Head of caudate nucleus (tissue), 42 donors: ENCODE results near the gene GLS.
"Not testable (repeated sequence)": the region's sequence is repeated elsewhere in the genome, so short reads cannot be mapped to it uniquely, and the experiment has no call there.

Experiments
- DNase-seq, 42 donors: peaks; one replicate each; pipeline versions ENCODE4 v3.0.0 to v3.0.0-alpha.2; 2020 to 2021; ENCODE audit warnings: mixed read lengths in 7 of 42
- intact Hi-C: fragments of 100-400 bp; cut with DNase I; formaldehyde crosslinking; loops from one replicate; pipeline ENCODE4 v1.15.0; 2022

Gene GLS

DNA sequence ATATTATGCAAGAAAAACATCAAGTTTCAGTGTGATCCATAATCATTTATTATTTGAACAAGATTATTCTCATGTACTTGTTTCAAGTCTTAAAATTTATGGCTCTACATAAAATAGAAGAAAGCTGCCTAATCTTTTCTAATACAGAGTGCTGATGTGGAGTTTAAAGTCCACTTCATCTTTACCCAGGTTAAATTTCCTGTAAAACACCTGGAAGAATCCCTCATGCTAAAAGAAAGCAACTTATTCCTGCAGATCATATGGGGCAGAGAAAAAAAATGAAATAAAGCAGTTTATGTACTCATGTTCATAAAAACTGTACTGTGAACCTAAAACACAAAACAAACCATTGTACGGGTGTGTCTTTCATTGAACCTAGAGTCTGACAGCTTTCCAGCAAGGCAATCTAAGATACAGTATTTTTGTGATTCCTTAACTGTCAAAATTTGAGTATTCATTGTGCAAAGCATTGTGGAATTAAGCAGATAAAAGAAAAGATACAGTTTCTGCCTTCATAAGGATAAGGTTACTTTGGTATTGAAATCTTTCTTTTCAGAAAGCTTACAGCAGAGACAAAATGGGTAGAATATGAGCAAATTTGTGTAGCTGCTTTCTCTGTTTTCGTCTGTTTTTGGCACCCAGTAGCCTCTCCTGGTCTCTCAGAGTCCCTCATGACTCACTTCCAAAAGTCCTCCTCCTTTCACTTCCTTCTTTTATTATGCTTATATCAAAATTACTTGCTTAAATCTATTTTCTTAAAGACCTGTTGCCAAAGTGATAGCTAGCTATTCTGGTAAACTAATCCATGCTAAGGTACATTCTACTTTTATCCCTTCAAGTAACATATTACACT, 26.9 kb upstream of the GLS start:
- intact Hi-C loops = no loop called here
- DNase-seq = no peak

DNA sequence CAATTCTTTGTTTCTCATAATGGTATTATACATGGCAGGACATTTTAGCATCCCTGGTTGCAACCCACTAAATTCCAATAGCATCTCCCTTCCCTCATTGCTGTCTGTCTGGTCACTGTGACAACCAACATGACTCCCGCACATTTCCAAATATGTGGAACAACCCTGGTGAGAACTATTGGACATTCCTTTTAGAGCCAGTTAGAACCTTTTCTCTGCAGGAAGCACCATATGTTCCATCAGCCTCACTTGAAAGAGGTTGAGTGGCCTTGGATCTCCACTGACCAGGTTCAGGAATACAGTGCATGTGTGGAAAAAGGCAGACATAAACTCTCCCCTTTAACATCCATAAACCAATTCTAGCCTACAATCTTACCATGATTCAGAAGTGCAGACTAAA, 25.9 kb upstream of the GLS start:
- intact Hi-C loops = no loop called here
- DNase-seq = no peak

DNA sequence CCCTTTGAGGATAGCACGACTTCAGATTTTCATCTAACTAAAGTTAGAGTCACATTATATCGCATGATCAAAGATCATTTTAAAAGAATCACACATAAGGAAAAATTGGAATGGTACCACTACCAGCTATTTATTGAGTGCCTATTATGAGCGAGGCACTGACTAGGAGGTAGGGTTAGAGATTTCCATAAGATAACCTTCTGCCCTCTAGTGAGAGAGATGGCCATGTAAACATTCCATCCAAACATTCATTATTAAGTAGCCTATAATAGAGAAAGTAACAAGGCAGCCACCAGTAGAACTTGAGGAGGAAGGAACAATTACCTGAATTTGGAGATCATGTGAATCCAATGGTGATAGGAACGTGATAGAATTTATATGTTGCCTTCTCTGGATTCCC, 25.4 kb upstream of the GLS start:
- intact Hi-C loops = no loop called here

DNA sequence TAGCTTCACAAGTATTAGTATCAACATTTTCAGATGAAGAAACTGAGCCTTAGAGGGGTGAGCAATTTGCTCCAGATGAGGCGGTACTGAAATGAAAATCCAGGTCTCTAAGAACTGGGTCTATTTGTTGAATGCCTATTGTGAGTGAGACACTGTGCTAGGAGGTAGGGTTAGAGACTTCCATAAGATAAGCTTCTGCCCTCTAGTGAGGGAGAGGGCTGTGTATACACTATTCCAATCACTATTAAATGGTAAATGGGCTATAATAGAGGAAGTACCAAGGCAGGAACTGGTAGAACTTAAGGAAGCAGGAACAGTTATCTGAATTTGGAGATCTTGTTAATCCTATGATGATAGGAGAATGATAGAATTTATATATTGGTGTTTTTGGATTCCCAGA, 23.6 kb upstream of the GLS start:
- intact Hi-C loops = no loop called here

More for the DNA sequence above, 25.4 kb upstream of the GLS start:
- no peak for DNase-seq

DNA sequence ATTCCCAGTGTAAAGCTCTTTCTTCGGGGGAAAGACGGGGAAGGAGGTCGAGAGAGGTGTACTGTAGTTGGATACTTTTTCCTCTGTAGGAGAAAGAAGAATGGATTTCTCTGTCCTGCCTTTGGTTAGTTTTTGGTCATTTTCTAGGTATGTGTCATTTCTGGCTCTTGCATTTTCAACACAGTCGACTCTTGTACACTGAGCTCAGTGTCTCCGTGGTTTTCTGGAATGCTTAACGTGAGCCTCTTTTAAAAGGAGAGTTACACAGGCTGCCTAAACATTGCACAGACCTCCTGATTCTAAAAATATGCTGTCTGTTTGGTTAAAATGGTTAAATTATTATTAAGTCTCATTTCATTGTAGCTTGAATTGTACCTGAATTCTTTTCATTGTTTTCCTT, 21.8 kb upstream of the GLS start:
- DNase-seq = no peak
- intact Hi-C loops = no loop called here

More for the DNA sequence above, 23.6 kb upstream of the GLS start:
- no peak for DNase-seq

DNA sequence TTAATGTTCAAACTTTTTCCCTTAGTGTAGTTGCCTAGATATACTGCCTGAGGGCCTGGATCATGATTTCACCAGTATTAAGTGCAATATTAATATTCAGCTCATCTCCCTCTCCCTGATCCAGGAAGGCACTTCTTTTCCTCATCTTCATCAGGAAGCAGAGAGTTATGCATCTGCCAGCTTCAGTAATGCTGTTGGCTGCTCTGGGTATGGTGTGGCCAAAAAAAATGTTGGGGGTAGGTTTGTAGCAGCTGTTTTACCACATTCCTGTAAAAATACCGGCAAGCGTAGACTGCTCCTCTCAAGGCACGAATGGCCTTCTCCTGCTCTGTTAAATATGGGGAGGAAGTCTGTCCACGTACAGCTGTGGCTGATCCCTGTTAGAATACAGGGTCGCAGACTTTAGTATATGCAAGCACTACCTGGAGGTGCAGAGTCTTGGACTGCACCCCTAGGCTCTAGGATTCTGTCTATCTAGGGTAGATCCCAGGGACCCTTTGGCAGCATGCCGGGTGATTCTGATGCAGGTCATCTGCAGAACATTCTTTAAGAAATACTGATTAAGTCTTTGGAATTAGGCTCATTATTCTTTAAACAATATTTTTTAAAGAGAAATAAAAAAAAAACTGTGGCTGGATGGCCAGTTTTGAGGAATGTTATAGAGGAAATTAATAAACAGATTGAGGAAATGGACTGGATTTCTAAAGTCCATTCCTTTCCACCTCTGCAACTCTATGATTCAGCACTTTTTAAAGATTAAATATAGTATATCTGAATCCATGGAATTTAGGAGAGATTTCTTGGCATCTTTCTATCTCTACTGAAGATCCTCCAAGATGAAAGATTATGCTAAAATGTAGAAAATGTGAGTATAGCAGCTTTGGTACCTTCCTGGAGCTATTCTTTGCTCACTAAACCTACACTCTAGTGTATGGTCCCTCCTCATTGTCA, 21.0 kb upstream of the GLS start:
- DNase-seq = no peak
- intact Hi-C loops = no loop called here

DNA sequence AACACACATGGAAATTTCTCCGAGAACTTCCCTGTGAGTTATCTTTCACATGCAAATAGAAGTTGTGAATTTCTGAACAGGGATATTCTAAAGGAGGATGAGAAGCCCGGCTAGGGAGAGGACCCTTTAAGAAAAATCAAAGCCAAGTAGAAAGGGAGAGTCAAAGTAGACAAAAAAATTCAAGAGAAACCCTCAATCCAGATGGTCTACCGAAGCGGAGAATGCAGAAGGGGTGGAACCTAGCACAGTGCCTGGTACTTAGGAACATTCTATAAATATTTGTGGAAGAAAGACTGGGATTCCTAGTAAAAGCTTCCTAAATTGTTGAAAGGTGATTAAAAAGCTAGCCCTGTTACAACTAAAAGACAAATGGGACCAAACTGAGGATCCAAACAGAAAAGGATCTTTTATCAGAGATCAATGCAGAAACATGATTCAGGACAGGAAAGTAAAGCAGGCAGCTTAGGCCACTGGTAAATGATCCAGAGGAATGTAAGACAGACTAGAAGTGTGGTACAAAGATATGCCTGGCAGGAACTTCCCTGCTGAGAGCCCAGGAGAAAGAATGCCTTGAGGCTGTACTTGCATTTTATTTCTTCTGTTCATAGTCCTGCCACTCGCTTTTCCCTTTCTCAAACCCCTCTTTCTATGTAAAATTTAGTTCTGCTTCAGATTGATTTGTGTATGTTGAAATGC, 19.5 kb upstream of the GLS start:
- no peak for DNase-seq
- intact Hi-C loops = no loop called here

DNA sequence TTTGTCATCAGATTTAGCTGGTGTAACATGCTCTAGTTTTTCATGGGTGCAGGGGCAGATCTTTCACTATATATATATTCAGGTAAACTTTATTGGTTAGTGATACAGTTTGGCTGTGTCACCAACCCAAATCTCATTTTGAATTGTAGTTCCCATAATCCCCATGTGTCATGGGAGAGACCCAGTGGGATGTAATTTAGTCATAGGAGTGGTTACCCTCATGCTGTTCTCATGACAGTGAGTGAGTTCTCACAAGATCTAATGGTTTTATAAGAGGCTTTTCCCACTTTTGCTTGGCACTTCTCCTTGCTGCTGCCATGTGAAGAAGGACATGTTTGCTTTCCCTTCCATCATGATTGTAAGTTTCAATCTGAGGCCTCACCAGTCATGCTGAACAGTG, 18.5 kb upstream of the GLS start:
- DNase-seq, intact Hi-C loops: not testable (repeated sequence)

DNA sequence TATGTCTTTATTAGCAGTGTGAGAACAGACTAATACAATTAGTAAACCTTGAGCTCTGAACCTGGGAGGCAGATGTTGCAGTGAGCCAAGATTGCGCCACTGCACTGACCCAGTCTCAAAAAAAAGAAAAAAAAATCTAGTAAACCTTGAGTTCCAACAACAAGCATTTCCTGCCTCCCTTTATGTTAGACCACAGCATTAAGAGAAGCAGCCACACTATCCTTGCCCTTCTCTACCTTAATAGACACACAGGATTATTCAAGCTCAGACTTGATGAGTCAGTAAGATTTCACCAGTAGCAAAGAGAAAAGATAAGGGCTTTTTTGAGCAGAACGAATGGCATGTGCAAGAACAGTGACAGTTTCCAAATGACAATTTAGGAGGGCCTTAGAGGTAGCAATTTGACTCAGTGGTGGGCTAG, 18.0 kb upstream of the GLS start:
- no peak for DNase-seq
- intact Hi-C loops = no loop called here

DNA sequence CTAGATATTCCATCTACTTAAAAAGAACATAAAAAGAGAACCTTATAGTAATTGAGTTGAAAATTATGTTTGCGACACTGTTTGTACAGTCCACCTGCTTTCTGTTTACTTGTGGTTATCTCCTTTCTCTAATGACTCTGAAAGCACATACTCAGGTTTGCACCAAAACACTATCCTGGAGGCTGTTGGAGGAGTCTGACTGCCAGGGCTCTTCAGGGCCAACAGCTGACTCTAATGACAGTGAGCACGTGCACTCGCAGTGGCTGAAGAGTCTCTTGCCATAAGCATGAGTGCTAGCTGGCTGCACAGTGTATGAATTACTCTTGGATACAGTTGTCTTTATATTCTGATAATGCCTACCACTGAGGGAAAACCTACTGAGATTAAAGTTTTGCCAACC, 16.7 kb upstream of the GLS start:
- peak in 1 of 42 donors; percentile 12 for DNase-seq
- intact Hi-C loops = no loop called here

DNA sequence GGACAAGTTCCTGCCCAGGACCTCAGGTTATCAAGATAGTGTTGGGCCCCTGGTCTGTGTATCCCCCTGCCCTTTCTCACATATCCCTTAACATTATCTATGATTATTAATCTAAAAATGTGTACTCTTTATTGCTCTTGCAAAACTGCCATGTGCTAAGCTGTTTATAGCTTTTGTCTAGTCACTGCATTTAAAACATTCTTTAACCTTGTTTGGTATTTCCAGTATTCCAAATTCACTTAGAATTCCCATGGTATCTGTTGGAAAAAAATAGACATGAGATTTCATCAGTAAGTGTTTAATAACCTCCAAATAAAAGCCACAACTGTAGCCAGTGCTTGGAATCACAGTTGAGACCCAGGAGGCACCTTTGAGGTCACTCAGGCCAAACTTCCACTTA, 16.2 kb upstream of the GLS start:
- DNase-seq = no peak
- intact Hi-C loops = no loop called here

DNA sequence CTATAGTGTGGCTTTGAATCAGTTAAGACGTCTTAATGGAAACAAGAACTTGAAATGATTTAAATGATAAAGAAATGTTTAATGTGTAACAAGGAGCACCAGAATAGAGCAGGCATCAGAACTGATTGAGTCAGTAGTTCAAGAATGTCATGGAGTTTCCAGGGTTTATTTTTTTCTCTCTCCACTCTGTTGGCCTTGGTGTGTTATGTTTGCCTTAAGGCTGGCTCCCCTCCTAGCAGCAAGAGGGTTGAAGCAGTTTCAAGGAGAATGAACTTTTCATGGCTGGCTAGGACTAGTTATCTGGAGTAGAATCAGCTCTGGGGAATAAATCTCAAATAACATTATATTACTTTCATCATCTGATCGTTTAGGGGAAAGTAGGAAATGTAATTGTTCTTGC, 13.4 kb upstream of the GLS start:
- DNase-seq = no peak
- intact Hi-C loops = no loop called here

DNA sequence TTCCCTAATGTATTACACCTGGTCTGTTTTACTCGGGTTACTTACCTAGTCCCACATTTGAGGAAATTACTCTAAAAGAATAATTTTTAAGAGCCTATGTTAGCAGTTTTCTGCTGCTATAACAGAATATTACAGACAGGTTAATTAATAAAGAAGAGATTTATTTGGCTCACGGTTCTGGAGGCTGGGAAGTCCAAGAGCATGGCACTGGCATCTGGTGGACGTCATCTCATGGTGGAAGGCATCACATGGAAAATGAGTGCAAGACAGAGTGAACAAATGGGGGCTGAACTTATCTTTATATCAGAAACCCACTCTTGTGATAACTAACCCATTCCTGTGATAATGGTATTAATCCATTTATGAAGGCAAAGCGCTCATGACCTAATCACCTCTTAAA, 12.8 kb upstream of the GLS start:
- intact Hi-C loops = no loop called here
- no peak for DNase-seq

DNA sequence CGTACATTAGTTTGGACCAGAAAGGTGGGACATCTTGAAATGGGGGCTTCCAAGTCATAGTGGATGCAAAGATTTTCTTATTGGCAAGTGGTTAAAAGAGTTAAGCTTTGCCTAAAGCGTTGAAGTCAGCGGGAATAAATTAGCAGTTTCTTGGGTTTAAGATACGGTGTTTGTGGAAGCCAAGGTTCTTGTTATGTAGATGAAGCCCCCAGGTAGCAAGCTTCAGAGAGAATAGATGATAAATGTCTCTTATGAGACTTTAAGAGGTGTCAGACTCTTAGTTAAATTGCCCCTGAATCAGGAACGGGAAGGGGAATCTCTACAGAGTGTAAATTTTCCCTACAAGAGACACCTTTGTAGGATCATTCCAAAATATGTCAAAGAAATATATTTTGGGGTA, 10.9 kb upstream of the GLS start:
- DNase-seq = no peak
- intact Hi-C loops = no loop called here

DNA sequence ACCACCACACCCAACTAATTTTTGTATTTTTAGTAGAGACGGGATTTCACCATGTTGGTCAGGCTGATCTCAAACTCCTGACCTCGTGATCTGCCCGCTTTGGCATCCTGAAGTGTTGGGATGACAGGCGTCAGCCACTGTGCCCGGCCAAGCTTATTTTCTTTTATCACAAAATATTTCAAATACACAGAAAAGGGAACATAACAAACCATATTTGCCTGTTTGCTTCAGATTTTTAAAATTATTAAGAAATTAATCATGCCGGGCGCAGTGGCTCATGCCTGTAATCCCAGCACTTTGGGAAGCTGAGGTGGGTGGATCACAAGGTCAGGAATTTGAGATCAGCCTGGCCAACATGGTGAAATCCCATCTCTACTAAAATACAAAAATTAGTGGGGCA, 7.2 kb upstream of the GLS start:
- intact Hi-C loops, DNase-seq: not testable (repeated sequence)

DNA sequence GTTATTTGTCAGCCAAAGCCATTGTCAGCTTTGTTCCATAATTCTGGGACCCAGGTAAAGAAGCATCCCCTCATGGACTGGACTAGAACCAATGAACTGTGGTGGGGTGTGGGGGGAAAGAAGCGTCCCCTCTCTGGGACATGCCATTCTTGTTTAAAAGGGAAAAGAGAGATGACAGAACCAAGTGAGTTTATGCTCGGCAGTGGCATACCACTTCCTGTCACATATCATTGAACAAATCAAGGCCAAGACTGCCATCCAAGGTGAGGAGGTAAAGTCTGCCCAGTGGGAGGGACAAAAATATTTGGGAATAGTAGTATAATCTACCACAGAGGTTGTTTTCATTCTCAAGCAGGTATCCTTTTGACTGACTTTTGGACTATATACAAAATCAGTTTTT, 4.7 kb upstream of the GLS start:
- intact Hi-C loops = no loop called here
- DNase-seq = no peak

DNA sequence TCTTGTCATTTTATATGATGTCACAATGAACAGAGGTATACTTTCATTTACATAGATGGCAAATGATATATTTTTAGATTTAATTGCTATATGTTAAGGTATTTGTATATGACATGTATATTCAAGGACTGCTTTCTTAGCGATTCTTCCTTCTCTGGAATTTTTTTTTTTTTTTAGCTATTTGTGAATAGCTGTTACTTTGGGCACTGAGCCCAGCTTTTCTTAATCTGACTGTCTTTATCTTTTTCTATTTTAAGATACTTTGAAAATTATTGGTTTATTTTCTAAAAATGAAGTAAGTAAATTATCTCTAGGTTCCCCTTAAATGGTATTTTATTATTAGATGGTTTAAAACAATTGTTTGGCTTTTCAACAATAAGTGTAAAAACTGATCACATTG, 4.0 kb upstream of the GLS start:
- intact Hi-C loops = no loop called here

DNA sequence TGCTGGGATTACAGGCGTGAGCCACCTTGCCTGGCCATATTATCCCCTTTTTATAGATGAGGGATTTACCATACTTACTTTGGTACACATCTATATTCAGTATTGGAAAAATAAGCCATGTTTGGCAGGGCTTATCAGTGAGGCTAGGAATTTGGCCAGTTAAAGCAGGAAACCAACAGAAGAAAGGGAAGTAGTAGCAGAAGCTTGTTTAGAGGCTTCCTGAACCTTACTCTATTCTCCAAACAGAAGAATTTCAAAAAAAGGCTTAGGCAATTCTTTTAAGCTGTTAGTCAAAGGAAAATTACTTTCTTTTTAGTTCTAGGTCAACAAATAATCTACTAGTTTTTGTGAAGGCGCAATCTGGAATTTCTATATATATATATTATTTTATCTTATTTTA, 3.2 kb upstream of the GLS start:
- no peak for DNase-seq
- intact Hi-C loops = no loop called here

More for the DNA sequence above, 4.0 kb upstream of the GLS start:
- no peak for DNase-seq
